Lower leg skin (tissue), 4 donors: ENCODE data around the gene LRRC36. TPM values are rescaled to one million over a fixed set of nuclear protein-coding genes. Genes with fewer than 3 reads are reported as not detected.

Experiments used
- DNase-seq, 2 donors: peaks; one replicate each; pipeline ENCODE4 v3.0.0-alpha.2; 2019; ENCODE audit warnings: low spot score in 2 of 2
- H3K4me3 ChIP-seq: fragments of 200-600 bp; sonication (generic); 2 replicates; pipeline ENCODE4 v1.5.1; 2017; ENCODE audit warnings: mild to moderate bottlenecking, low read depth; ENCODE audit not compliant: poor library complexity, severe bottlenecking
- CTCF ChIP-seq, 3 donors: fragments of 450-650 bp; IDR thresholded peaks; one replicate each; pipeline ENCODE4 v1.5.1; 2016; ENCODE audit warnings: antibody characterized with exemption in 3 of 3, mild to moderate bottlenecking in 3 of 3, moderate library complexity in 2 of 3
- POLR2A ChIP-seq, 2 donors: fragments of 450-650 bp; IDR thresholded peaks; one replicate each; pipeline ENCODE4 v1.6.1; 2016 to 2017; ENCODE audit warnings: antibody characterized with exemption in 2 of 2, mild to moderate bottlenecking in 1 of 2, moderate library complexity in 1 of 2
- WGBS, 2 donors: methylation state at CpG; one replicate each; pipeline ENCODE4 v1.1.5; 2018; 5-methylcytosine and 5-hydroxymethylcytosine counted together
- intact Hi-C: fragments of 100-400 bp; cut with DNase I; formaldehyde crosslinking; loops from one replicate; pipeline ENCODE4 v1.15.0; 2023; ENCODE audit warnings: low total_unique reads
- total RNA-seq, 4 donors: library from RNA; depleted of rRNA; stranded (reverse); fragments of >200 nt; gene quantifications; one replicate each; pipeline ENCODE4 v1.1.0, GENCODE V29; 2016

LRRC36 gene
- total RNA-seq, 4 donors from 2014 or later, result 0.26 to 0.64 TPM; not detected in 2

GRCh38 chr16:67399218-67399733 is 72.7 kb downstream of the LRRC36 start:
- TF ChIP-seq POLR2A (IDR thresholded peaks at IDR 0.05) (no peak), CTCF (IDR thresholded peaks at IDR 0.05) (no peak)
- H3K4me3 ChIP-seq, result no peak overlapping the region
- intact Hi-C loops, result no loop called here
- peak in 1 of 2 donors; percentile 87 for DNase-seq
- 50 to 73% methylated on average over 14 to 30 of the region's 42 CpGs for WGBS, 2 donors

DNA sequence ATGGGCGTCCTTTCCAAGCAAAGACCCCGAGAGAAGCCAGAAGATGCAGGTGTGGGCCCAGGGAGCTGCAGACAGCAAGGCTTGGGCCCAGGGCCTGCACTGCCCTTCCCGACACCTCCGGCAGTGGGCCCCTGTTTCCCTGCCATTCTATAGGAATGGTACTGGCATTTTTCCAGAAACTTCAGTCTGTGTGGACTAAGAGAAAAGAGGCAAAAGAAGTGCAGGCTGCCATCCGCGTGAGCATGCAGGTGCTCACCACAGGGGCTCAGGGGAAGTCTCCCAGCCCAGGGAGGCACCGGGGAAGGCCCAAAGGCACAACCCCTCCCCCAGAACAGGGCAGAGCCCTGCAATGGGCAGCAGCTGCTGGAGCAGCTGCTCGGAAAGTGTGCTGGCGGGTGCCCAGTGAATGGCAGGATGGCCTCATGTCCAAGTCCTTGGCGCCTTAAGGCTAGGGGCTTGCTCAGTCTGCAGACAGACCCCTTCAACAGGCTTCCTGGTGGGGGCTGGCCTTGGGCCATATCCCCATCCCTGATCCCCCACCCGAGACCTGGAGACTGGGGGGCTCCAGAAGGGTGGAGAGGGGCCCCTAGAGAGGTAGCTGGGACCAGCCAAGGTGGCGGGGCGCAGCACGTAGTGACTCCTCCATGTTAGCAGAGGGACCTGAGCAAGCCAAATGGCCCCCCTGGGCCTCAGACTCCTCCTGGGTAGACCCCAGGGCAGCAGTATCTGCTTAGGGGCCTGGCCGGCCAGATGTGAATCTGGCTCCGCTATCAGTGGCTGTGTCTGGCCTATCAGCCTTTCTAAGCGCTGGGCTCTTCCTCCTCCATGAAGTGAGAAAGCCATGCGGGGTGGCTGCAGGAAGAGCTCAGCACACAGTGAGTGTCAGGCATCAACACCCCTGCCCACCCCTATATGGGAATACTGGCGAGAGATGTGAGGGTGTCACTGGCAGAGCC is 73.4 kb downstream of the LRRC36 start:
- no peak for DNase-seq
- TF ChIP-seq CTCF (IDR thresholded peaks at IDR 0.05), result no peak
- TF ChIP-seq POLR2A (IDR thresholded peaks at IDR 0.05), result no peak
- no peak overlapping the region for H3K4me3 ChIP-seq
- intact Hi-C loops, result no loop called here
- 58 to 68% methylated on average over 13 to 19 of the region's 19 CpGs for WGBS, 2 donors

GRCh38 chr16:67400901-67401300 is 74.3 kb downstream of the LRRC36 start:
- 89 to 97% methylated on average over 13 to 14 of the region's 14 CpGs for WGBS, 2 donors
- TF ChIP-seq CTCF (IDR thresholded peaks at IDR 0.05), result no peak
- no peak for TF ChIP-seq POLR2A (IDR thresholded peaks at IDR 0.05)
- intact Hi-C loops, result no loop called here
- DNase-seq, result no peak
- no peak overlapping the region for H3K4me3 ChIP-seq

DNA sequence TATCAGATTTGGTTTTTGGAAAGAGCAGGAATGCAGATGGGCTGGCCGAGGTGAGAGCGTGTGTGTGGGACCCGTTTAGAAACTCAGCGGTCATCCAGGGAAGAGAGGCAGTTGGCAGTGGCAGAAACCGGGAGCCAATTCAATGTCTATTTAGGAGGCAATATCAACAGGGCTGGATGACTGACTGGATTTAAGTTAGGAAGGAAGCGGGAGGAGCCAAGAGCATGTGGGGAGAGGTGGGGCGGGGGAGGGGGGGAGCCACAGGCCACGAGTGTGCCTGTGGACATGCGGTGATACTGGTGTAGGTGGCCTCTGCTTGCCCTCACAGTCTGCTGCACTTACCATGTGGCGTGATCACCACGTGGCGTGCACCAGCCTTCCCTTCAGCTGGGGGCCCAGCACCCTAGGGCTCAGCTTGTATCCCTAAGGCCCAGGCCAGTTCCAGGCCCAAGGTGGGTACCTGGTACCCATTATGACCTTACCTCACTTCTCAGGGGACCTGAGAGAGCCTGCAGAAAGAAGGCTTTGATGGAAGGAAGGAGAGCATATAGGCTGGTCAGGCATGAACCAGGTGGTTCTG is 77.5 kb downstream of the LRRC36 start:
- DNase-seq, result peak in 1 of 2 donors; percentile 83
- no peak overlapping the region for H3K4me3 ChIP-seq
- WGBS, 2 donors, result 46 to 49% methylated on average over 11 of the region's 12 CpGs
- intact Hi-C loops, result no loop called here
- TF ChIP-seq CTCF (IDR thresholded peaks at IDR 0.05) (no peak), POLR2A (IDR thresholded peaks at IDR 0.05) (no peak)

DNA sequence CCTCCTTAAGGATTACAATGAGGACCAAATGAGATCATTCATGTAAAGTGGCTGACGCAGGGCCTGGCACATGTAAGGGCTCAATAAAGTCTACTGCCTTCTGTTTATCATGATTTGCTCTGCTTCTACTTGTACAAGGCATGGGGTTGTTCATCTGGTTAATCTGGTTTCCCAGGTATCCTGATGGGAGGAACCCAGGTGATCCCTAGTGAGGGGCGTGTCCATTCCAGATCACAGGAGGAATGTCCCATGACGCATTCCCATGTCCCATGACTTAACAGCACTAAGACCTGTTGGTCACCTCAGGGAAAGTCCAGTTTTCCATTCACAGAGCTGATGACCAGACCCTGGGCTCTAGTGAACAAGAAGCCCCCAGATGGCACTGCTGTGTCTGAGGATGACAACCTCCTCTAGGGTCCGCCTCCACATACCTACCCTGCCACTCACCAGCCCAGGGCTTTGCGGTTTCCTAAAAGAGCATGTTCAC is 78.2 kb downstream of the LRRC36 start:
- no peak for TF ChIP-seq CTCF (IDR thresholded peaks at IDR 0.05)
- TF ChIP-seq POLR2A (IDR thresholded peaks at IDR 0.05), result no peak
- WGBS, 2 donors, result 65 to 75% methylated on average over 5 of the region's 5 CpGs
- intact Hi-C loops, result no loop called here
- H3K4me3 ChIP-seq, result no peak overlapping the region
- peak in 1 of 2 donors; percentile 84 for DNase-seq
